Astrocyte of the cerebellum (primary cell): ENCODE measurements around the gene ABCA6.

Experiments used
- DNase-seq: peaks from one replicate; pipeline ENCODE4 v3.0.0-alpha.2; 2011; ENCODE audit warnings: low read depth
- H3K4me3 ChIP-seq: 2 replicates; pipeline ENCODE4 v1.5.1; 2011; ENCODE audit warnings: mild to moderate bottlenecking, low read depth, low read length, moderate library complexity
- in situ Hi-C: cut with HindIII; loops from 2 replicates; pipeline ENCODE4 v1.10.0; 2017; ENCODE audit warnings: low sequenced_read_pairs
- TF ChIP-seq, protein P1 (sequence below): IDR thresholded peaks from 2 replicates; pipeline ENCODE4 v1.5.1; 2012; ENCODE audit warnings: low read length, low read depth, moderate library complexity, mild to moderate bottlenecking; ENCODE audit errors: missing control alignments

ABCA6 gene

GRCh38 chr17:69050999-69051775, 90.5 kb downstream of the ABCA6 start:
- TF ChIP-seq, protein P1, sequence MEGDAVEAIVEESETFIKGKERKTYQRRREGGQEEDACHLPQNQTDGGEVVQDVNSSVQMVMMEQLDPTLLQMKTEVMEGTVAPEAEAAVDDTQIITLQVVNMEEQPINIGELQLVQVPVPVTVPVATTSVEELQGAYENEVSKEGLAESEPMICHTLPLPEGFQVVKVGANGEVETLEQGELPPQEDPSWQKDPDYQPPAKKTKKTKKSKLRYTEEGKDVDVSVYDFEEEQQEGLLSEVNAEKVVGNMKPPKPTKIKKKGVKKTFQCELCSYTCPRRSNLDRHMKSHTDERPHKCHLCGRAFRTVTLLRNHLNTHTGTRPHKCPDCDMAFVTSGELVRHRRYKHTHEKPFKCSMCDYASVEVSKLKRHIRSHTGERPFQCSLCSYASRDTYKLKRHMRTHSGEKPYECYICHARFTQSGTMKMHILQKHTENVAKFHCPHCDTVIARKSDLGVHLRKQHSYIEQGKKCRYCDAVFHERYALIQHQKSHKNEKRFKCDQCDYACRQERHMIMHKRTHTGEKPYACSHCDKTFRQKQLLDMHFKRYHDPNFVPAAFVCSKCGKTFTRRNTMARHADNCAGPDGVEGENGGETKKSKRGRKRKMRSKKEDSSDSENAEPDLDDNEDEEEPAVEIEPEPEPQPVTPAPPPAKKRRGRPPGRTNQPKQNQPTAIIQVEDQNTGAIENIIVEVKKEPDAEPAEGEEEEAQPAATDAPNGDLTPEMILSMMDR, result no peak
- peak; percentile 33 for DNase-seq
- in situ Hi-C loops, result no loop called here
- no peak overlapping the region for H3K4me3 ChIP-seq

DNA sequence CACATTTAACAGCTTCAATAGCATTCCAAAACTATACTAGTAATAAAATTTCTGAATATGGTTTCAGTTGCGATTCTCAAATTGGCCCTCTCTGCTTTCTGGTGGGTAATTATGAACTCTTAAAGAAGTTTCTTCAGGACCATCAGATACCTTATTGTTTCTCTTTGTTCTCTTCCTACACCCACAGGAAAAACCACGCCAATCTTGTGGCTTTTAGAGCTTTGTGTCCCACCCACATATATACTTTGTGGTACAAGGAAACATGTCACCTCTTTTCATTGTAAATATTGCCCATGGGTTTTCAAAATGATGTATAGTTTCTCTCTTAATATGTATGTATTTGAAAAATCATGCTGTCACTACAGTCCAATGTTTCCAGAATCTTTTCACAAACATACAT, 93.1 kb downstream of the ABCA6 start:
- TF ChIP-seq, protein P1, result no peak
- in situ Hi-C loops, result no loop called here
- no peak for DNase-seq
- no peak overlapping the region for H3K4me3 ChIP-seq

- in situ Hi-C loops, result no loop called here
- no peak overlapping the region for H3K4me3 ChIP-seq
- TF ChIP-seq, protein P1, result no peak
- peak; percentile 34 for DNase-seq
Measured at GRCh38 chr17:69047368-69048263, 94.1 kb downstream of the ABCA6 start.

DNA sequence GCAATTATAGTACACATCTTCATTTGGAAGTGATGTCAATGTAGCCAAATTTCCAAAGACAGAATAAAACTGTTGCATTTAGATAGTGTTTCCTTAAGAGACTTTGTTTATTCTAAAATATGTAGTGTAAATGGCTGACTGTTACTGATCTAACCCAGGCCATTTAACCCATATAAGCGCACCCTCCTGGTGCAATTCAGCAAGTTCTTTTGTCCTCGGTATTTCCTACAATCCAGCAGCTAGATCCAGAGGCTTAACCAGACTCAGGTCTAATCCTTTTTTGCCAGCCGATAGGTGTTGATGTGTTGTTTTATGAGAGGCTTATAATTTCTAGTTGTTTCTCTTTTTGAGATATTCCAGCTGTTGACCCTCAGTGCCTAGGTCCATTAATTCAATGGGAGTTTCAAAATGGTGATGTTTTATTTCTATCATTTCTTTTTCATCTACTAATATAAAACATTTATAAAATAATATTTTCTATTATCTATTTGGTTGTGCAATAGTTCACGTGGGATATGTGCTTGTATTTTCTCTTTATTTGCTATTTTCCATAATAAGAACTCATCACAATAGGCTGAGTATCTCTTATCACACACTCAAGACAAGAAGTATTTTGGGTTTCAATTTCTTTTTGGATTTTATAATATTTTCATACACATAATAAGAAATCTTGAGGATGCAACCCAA, 95.4 kb downstream of the ABCA6 start:
- TF ChIP-seq, protein P1, result no peak
- in situ Hi-C loops, result no loop called here
- H3K4me3 ChIP-seq, result no peak overlapping the region
- no peak for DNase-seq

GRCh38 chr17:69045646-69046045, 96.0 kb downstream of the ABCA6 start:
- DNase-seq, result no peak
- TF ChIP-seq, protein P1, result no peak
- in situ Hi-C loops, result no loop called here
- no peak overlapping the region for H3K4me3 ChIP-seq

DNA sequence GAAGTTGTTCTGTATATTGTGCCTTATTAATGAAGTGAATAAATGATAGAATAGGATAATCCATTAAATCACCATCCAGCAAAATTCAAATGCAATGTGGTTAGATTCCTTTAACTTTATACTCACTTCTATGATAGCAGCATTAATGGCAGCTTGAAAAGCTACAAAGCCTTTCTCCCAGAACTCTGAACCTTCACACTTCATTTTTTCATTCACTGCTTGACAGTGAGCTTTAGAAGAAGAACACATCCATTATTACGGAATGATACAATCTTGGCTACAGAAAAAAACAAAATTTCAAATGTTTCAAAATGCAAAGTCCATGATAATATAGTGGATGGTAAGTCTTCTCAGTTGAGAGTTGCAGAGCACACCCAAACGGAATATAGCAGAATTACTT, 97.3 kb downstream of the ABCA6 start:
- DNase-seq, result no peak
- H3K4me3 ChIP-seq, result no peak overlapping the region
- TF ChIP-seq, protein P1, result no peak
- in situ Hi-C loops, result no loop called here
